ENCODE measurements around the gene DIPK1B.

- no peak for TF ChIP-seq CTCF (IDR thresholded peaks at IDR 0.05; ENCODE audit: extremely low read depth in 1 of 2, insufficient read depth in 1 of 2, low read depth in 1 of 2, low read length in 2 of 2)
- TF ChIP-seq EZH2 (IDR thresholded peaks at IDR 0.05; ENCODE audit: borderline replicate concordance, low read depth, low read length, severe bottlenecking), result no peak
- no peak for TF ChIP-seq GATA2 (IDR thresholded peaks at IDR 0.05; ENCODE audit: insufficient read depth, insufficient read length, low read depth, low read length)
- TF ChIP-seq JUN (IDR thresholded peaks at IDR 0.05; ENCODE audit: borderline replicate concordance, insufficient read depth, insufficient read length, low read depth), result no peak
- TF ChIP-seq POLR2AphosphoS5 (IDR thresholded peaks at IDR 0.05; ENCODE audit: insufficient read depth, low read depth, low read length), result no peak
- TF ChIP-seq MAX (IDR thresholded peaks at IDR 0.05; ENCODE audit: insufficient read depth, insufficient read length), result no peak
- no peak for TF ChIP-seq POLR2A (IDR thresholded peaks at IDR 0.05; ENCODE audit: low read depth, low read length)
- no peak for TF ChIP-seq MYC (IDR thresholded peaks at IDR 0.05; ENCODE audit: low read depth, low read length)
- TF ChIP-seq FOS (IDR thresholded peaks at IDR 0.05; ENCODE audit: borderline replicate concordance, insufficient read depth, low read length), result no peak
Measured at GRCh38 chr9:136711751-136712689, at the start of gene DIPK1B.
